HCT116 (cell line): Measurements from ENCODE around the gene HIVEP3. TPM values are rescaled to one million over a fixed set of nuclear protein-coding genes. Genes with fewer than 3 reads are reported as not detected.

ENCODE experiments used
- ATAC-seq: fragments of 200-7000 bp; cut with Tn5 transposase; 2 replicates; pipeline ENCODE4 v1.9.1; 2020; ENCODE audit warnings: mild to moderate bottlenecking, moderate library complexity
- BruUV-seq: library from RNA; stranded (reverse); fragments of 400-500 nt; replicated peaks from 2 replicates; lab custom pipeline; 2021; lab: Mats Ljungman, UMichigan
- CTCF ChIA-PET: fragments of 300-600 bp; sonication (Branson Sonifier 250); formaldehyde crosslinking; loops from one replicate; lab custom pipeline; 2021; ENCODE audit warnings: antibody characterized with exemption; lab: Charles Lee
- POLR2A ChIA-PET: fragments of 300-600, 350-600 bp; sonication (Branson Sonifier 250); formaldehyde crosslinking; loops from one replicate; lab custom pipeline; 2021; ENCODE audit warnings: antibody characterized with exemption; lab: Charles Lee
- RAD21 ChIA-PET, 2 experiments: fragments of 300-600 bp; sonication (Branson Sonifier 250); formaldehyde crosslinking; loops; one replicate each; lab custom pipeline; 2023; ENCODE audit warnings: low total read pairs in 2 of 2; ENCODE audit not compliant: uncharacterized antibody in 2 of 2, unreplicated experiment in 2 of 2, low non-redundant PET in 1 of 2; lab: Charles Lee
- DNase-seq: peaks from one replicate; pipeline ENCODE4 v3.0.0-alpha.2; 2010; ENCODE audit warnings: low read depth, low spot score
- H2AFZ ChIP-seq: fragments of 200-600 bp; shearing (Covaris generic), sonication (generic); 2 replicates; pipeline ENCODE4 v1.6.1; 2017; ENCODE audit warnings: low read depth, mixed run types, mixed read lengths, antibody characterized with exemption, low read length; ENCODE audit not compliant: poor library complexity, severe bottlenecking
- H3K27ac ChIP-seq: 2 replicates; pipeline ENCODE4 v1.5.1; 2012; ENCODE audit warnings: low read depth, low read length
- H3K27me3 ChIP-seq: fragments of 200-600 bp; sonication (generic); 2 replicates; pipeline ENCODE4 v1.6.1; 2016; ENCODE audit warnings: mixed run types, low read length, mixed read lengths; ENCODE audit not compliant: insufficient read depth
- H3K36me3 ChIP-seq, 2 experiments: fragments of 200-500 bp in 1 of 2; fragments of 200-600 bp in 1 of 2; sonication (Bioruptor generic) in 1 of 2; sonication (generic) in 1 of 2; 2 replicates each; pipeline versions ENCODE4 v1.5.1 to v1.6.1; 2014 to 2016; ENCODE audit warnings: low read length in 2 of 2, inconsistent platforms in 1 of 2, mixed read lengths in 1 of 2, mixed run types in 1 of 2; ENCODE audit not compliant: insufficient read depth in 2 of 2, control insufficient read depth in 1 of 2
- H3K4me1 ChIP-seq, 2 experiments: fragments of 200-600 bp in 1 of 2; sonication (generic) in 1 of 2; 2 replicates each; pipeline versions ENCODE4 v1.5.1 to v1.6.1; 2012 to 2017; ENCODE audit warnings: low read length in 2 of 2, inconsistent platforms in 1 of 2, mild to moderate bottlenecking in 1 of 2, mixed read lengths in 1 of 2, mixed run types in 1 of 2, moderate library complexity in 1 of 2; ENCODE audit not compliant: insufficient read depth in 2 of 2, control insufficient read depth in 1 of 2
- H3K4me2 ChIP-seq: fragments of 200-600 bp; sonication (generic); 2 replicates; pipeline ENCODE4 v1.6.1; 2017; ENCODE audit warnings: mixed run types, low read length, mixed read lengths
- H3K4me3 ChIP-seq, 2 experiments: fragments of 200-600 bp in 1 of 2; sonication (generic) in 1 of 2; replicated peaks in 1 of 2; 2 replicates each; pipeline ENCODE4 v1.5.1; 2011 to 2016; ENCODE audit warnings: low read length in 2 of 2, control low read depth in 1 of 2, low read depth in 1 of 2, mild to moderate bottlenecking in 1 of 2, mixed read lengths in 1 of 2, mixed run types in 1 of 2
- H3K79me2 ChIP-seq: fragments of 200-600 bp; sonication (generic); 2 replicates; pipeline ENCODE4 v1.6.1; 2017; ENCODE audit warnings: mild to moderate bottlenecking, mixed run types, low read length, moderate library complexity, mixed read lengths; ENCODE audit not compliant: insufficient read depth
- H3K9ac ChIP-seq: fragments of 200-600 bp; sonication (generic); 2 replicates; pipeline ENCODE4 v1.6.1; 2016; ENCODE audit warnings: low read length, mixed read lengths
- H3K9me2 ChIP-seq: fragments of 200-600 bp; sonication (generic), shearing (Covaris generic); 2 replicates; pipeline ENCODE4 v1.6.1; 2017; ENCODE audit warnings: mixed run types, mild to moderate bottlenecking, moderate library complexity; ENCODE audit not compliant: insufficient read depth
- H3K9me3 ChIP-seq, 2 experiments: fragments of 200-500 bp in 1 of 2; fragments of 200-600 bp in 1 of 2; sonication (Bioruptor generic) in 1 of 2; sonication (generic) in 1 of 2; 2 replicates each; pipeline ENCODE4 v1.6.1; 2014 to 2017; ENCODE audit warnings: low read length in 2 of 2, mixed read lengths in 2 of 2, inconsistent platforms in 1 of 2, low read depth in 1 of 2, mild to moderate bottlenecking in 1 of 2, mixed run types in 1 of 2, moderate library complexity in 1 of 2; ENCODE audit not compliant: control insufficient read depth in 1 of 2, insufficient read depth in 1 of 2
- H4K20me1 ChIP-seq: fragments of 200-600 bp; sonication (generic), shearing (Covaris generic); 2 replicates; pipeline ENCODE4 v1.6.1; 2017; ENCODE audit warnings: mixed run types, mild to moderate bottlenecking, moderate library complexity; ENCODE audit not compliant: insufficient read depth
- CBX3 ChIP-seq: IDR thresholded peaks from 2 replicates; pipeline ENCODE4 v1.6.1; 2012; ENCODE audit warnings: low read depth
- EZH2phosphoT487 ChIP-seq: fragments of 200-600 bp; IDR thresholded peaks from 2 replicates; pipeline ENCODE4 v1.6.1; 2018; ENCODE audit warnings: antibody characterized with exemption, borderline replicate concordance
- JUND ChIP-seq: IDR thresholded peaks from 2 replicates; pipeline ENCODE4 v1.6.1; 2012
- SRF ChIP-seq: IDR thresholded peaks from 2 replicates; pipeline ENCODE4 v1.6.1; 2012; ENCODE audit warnings: low read depth
- ZFX ChIP-seq: fragments of 450-650 bp; IDR thresholded peaks from 2 replicates; pipeline ENCODE4 v1.6.1; 2017
- ZNF274 ChIP-seq: fragments of 200-500 bp; sonication (Bioruptor generic); IDR thresholded peaks from 2 replicates; pipeline ENCODE4 v1.6.1; 2014; ENCODE audit warnings: mild to moderate bottlenecking, low read depth, low read length, inconsistent platforms
- intact Hi-C: fragments of 100-400 bp; cut with micrococcal nuclease; formaldehyde crosslinking; loops from 2 replicates; pipeline ENCODE4 v1.10.0; 2022
- total RNA-seq: library from RNA; stranded (reverse); gene quantifications from one replicate; pipeline ENCODE4 v1.2.1, GENCODE V29; 2021; ENCODE audit not compliant: unreplicated experiment
- TF ChIP-seq, protein P1 (sequence below), 3 experiments: fragments of 200-600 bp in 1 of 3; sonication (generic) in 1 of 3; IDR thresholded peaks in 2 of 3; conservative IDR thresholded peaks in 1 of 3; 2 replicates each; pipeline ENCODE4 v1.5.1; 2012 to 2017; ENCODE audit warnings: low read depth in 2 of 3, low read length in 2 of 3, antibody characterized with exemption in 1 of 3, borderline replicate concordance in 1 of 3, control low read depth in 1 of 3, mild to moderate bottlenecking in 1 of 3, mixed read lengths in 1 of 3, mixed run types in 1 of 3, moderate library complexity in 1 of 3; ENCODE audit not compliant: insufficient read depth in 1 of 3

HIVEP3 gene
- total RNA-seq, 1 experiment from 2014 or later, result 7.1 TPM

DNA sequence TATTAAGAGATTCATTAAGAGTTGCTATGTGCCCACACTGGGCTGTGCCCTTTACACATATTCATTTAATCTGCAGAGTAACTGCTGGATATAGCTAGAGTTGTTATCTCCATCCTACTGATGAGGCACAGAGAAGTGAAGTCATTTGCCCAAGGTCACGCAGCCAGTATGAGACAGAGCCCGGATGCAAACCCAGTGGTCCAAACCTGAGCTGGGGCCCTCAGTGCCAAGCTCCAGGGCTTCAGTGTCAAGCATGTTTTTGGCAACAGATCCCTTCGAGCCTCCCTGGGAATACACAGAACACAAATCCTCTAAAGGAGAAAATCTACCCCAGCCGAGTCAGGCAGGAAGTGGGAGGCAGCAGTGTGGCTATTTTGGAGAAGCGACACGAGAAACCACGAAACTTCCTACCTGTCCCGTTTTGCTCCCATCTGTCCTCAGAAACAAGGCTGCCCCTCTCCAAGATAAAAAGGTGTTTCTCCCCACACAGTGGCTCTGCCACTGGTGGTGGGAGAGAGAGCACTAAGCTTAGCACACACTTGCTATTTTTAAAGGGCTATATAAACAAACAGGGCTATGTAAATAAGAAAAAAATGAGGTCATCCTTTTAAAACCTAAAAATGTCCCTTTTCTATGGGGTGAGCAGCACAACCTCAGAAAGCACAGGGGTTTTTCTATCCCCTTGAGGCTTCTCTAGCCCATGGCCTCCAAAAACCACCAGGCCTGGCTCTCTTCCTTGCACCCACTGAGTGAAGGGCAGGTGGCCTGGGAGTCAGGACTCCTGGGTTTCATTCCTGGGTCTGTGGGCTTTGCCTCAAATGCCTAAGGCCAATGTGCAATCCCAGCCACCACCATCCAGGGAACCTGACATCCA lies 295.6 kb downstream of the HIVEP3 start:
- H3K9me2 ChIP-seq, result no peaks in the 10 kb centered on the region
- RAD21 ChIA-PET, result no interaction called here
- no peaks in the 10 kb centered on the region for H3K36me3 ChIP-seq
- TF ChIP-seq CBX3, result no peak
- no peak for TF ChIP-seq EZH2phosphoT487
- no peak for TF ChIP-seq SRF
- TF ChIP-seq, protein P1, sequence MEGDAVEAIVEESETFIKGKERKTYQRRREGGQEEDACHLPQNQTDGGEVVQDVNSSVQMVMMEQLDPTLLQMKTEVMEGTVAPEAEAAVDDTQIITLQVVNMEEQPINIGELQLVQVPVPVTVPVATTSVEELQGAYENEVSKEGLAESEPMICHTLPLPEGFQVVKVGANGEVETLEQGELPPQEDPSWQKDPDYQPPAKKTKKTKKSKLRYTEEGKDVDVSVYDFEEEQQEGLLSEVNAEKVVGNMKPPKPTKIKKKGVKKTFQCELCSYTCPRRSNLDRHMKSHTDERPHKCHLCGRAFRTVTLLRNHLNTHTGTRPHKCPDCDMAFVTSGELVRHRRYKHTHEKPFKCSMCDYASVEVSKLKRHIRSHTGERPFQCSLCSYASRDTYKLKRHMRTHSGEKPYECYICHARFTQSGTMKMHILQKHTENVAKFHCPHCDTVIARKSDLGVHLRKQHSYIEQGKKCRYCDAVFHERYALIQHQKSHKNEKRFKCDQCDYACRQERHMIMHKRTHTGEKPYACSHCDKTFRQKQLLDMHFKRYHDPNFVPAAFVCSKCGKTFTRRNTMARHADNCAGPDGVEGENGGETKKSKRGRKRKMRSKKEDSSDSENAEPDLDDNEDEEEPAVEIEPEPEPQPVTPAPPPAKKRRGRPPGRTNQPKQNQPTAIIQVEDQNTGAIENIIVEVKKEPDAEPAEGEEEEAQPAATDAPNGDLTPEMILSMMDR (IDR thresholded peaks at IDR 0.05 in 2 of 3, conservative IDR thresholded peaks at IDR 0.05 in 1 of 3; ENCODE audit: borderline replicate concordance in 1 of 3, insufficient read depth in 1 of 3, low read depth in 2 of 3, low read length in 2 of 3), result no peak
- TF ChIP-seq JUND, result no peak
- TF ChIP-seq ZNF274, result no peak
- no peak for TF ChIP-seq ZFX
- TF ChIP-seq, all 23 proteins: peak for 0
- H2AFZ ChIP-seq, result no peak overlapping the region
- ATAC-seq (no peak), DNase-seq (no peak)
- no peak overlapping the region for H3K4me2 ChIP-seq
- H3K9ac ChIP-seq, result no peak overlapping the region
- POLR2A ChIA-PET, result no interaction called here
- CTCF ChIA-PET, result no interaction called here
- no peaks in the 10 kb centered on the region for H4K20me1 ChIP-seq
- no peaks in the 10 kb centered on the region for H3K9me3 ChIP-seq
- H3K27me3 ChIP-seq, result no peaks in the 10 kb centered on the region
- H3K4me1 ChIP-seq, result peaks cover 22 to 34% of the 10 kb centered on the region in 2 experiments
- H3K27ac ChIP-seq, result no peak overlapping the region
- no TSS peak for BruUV-seq
- H3K79me2 ChIP-seq, result no peaks in the 10 kb centered on the region
- no peak overlapping the region for H3K4me3 ChIP-seq
- intact Hi-C loops, result no loop called here
